Activated T-cell treated with anti-CD3 and anti-CD28 coated beads for 4 hours (primary cell): ENCODE data around the gene PAX9.

Experiments used
- DNase-seq: peaks from one replicate; pipeline ENCODE4 v3.0.0-alpha.2; 2020

The PAX9 gene

DNA sequence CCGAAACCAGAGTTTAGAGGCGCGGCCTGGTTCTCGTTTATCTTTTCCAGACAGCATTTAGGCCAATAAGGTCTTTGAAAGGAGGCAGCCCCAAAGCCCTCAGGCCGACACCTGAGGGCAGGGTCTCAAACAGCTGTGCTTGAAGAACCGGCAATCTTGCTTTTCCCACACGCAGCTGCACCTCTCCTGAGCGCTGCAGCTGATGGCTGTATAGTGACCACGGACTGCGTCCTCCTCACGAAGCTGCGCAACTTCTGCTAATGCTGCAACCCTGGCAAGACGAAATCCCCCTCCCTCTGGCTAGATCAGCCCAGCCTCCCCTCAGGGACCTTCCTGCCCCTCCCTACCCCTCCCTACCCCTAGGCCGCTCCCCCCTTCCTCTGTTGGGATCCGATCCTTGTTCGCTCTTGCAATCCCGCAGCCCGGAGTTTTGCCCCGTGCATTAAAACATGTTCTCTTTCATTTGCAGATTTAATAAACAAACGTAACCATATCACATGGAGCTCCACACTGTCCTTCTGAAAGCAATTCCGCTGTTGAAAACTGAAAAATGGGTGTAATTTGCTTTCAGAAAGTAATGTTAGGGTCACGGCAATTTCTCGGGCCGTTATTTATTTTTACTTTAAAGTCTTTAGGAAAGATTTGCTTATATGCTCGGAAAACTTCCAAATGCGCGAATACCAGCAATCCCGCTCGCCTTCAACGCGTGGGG lies 4.8 kb upstream of the PAX9 start:
- DNase-seq = no peak

DNA sequence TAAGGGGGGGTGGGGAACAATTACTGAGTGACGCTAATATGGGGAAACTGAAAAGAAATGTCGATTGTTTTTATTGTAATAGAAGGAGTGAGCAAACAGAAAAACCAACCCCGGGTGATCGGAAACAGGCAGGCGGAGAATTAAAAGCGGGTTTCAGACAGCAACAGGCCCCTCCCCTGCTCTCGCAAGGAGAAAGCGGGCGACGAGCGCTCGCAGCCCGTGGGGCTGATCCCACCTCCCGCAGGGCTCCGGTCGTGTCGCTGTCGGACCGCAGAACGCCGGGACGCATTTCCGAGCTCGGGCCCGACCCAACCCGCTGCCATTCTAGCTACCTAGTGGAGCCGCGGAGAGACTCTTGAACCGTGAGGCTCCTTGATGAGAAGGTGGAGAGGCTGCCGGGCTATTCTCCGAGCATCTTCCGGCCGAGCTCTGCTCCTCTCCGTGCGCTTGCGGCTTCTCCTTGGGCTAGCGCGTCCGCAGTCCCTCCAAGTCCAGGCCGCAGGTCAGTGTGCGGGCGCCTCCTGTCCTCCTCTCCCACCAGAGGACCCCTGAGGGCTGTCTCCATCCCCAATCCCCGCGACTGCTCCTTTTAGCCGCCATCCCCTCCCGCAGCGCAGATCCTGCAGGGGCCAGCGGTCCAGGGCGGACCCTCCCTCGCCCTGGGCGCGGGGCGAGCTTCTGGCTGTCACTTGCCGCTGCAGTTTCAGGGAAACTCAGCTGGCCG lies 4.1 kb upstream of the PAX9 start:
- DNase-seq = no peak

DNA sequence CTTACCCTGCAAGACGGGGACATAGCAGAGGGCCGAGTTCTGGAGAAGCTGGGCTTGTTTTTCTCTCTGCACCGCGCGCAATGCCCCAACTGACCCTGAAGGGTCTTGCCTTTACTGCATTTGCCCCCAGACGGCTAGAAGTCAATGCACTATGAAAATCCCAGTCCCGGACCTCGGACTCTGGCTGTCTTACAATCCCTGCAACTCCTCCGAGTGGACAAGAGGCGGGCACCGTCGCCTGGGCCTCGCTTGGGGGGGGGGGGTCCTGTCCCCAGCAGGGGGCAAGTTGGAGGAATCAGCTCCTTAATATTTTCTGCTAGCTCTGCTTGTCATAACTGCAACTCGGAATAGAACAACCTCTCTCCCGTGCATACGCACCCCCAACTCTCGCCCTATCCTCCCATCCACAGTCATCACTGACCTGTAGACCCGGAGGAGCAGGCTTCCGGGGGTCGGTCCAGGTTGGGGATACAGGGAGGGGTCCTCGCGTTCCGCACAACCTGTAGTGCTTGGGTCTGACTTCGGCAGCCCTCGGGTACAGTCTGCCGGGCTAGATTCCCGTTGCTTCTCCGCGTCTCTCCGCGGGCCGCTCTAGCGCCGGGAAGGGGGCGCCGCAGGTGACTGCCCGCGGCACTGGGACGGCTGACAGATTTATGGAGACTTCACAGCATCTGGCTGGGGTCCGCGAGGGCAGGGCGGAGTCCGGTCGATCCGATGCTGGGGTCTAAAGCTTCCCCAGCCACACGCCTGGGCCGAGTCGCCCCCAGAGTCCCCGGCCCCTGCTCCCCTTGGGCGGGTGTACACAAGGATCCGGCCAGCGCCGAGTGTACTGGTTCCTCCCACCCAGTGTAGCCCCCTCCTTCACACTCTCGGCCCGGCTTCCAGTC lies 3.3 kb upstream of the PAX9 start:
- no peak for DNase-seq

DNA sequence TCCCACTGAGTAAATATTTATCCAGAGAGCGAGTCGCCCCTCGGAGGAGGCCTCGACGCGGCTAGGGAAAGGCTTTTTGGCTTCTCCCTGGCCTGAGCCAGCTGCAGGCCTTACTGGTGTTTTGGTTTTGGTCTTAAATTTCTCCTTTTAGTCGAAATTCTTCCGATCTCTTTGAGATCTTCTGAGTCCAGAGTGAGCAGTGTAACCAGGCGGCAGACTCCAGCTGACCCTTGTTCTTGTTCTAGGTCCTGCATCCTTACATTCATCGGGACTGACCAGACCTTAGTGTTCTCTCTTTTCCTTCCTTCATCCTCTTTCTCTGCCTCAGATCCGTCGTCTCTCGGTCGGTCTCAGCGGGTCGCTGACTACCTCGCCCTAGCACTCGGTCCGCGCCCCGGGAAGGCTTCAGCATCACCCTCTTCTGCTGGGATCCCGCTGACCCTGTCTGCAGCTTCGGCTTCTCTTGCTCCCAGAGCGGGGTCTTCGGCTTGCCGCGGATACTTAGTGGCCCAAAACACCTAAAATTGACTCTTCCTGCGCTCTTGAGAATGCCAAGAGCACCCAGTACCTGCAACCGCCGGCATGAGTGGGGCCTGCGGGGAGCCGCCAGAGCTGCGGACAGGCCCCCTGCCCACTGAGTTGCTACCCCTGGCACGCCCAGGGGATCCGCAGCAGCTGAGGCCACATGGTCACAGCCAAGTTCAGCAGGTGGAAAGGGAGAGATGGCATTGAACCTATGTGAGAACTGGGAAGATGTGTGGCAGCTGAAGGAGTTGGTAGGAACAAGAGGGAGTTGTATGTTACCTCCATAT lies 2.4 kb upstream of the PAX9 start:
- no peak for DNase-seq

DNA sequence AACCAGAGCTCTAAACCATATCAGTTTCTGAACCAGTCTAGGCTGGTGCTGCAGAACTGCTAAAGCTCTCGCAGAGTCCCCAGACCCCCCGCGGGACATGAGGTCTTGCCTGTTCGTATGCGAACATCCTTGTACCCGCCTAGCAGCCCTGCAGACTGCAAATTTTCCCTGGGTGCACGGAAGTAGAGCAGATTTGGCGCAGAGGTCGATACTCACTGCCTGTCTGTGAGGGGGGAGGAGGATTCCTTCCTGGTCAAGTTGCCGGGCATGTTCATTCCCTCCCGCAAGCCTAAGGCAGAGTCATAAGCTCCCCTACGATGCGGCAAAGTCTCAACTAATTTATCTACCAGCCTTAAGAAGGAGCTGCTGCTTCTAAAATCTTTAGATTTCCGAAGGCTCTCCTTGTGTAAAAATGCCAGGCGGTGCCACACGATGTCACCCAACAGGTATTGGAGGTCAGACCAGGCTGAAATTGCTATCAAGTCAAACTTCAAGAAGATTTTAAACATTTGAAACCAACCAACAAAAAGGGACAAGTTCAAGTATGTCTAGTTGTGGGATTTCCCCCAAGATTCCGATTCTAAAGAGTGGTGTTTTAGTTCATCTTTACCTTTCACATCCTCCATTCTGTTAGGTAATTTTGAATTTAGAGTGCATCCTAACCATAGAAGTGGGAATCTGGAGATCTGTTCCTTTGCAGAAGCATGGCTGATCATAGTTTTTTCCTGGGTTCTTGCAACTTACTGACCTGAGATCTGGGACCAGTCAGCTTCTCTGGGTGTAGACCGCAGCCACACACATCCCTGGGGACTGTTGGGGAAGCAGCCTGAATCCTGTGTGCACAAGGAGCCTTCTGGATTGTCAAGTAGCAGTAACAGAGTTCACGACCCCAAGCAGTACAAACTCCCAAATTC lies 1.6 kb upstream of the PAX9 start:
- no peak for DNase-seq

DNA sequence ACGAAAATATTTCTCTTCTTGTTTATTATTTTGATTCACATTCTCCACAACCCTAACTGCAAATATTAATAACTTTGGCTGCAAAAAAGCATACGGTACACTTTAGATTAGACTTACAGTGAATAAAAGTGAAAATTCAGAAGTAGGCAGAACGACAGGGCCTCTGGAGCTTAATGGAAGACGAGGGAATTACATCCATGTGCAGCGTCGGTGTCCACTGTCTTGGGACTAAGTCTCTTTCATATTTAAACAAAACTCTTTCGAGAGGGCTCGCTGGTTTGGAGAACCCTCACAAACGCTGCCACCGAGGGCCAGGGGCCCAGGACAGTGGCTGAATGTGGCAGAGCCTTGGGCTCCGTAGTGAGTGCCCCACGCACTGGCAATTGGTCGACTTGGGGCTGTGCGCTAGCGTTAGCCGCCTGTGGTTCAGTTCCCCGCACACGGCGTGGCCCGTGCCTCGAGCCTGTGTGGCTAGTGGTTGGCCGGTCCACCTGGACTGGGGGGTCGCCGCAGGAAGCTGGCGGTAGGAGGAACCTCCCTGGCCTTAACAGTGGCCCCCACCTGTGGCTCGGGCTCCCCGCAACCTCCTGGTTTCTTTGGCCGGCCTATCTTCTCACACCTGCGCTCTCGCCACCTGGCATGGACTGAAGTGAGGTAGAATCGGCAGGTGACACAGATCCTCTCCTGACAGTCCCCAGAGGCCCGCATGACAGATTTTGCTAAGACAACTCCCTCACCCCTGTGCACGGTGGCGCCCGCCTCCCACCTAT lies 739 bp upstream of the PAX9 start:
- DNase-seq = no peak

DNA sequence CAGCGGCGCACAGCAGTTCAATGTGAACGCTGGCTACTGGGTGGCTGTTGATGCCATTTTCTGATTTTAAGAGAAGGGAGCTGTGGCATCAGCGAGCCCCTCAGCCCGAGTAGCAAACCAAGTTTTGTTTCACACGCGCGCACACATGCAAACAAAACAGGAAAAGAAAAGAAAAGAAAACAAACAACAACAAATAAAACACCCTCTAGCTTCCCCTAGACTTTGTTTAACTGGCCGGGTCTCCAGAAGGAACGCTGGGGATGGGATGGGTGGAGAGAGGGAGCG lies 540 bp downstream of the PAX9 start:
- no peak for DNase-seq

DNA sequence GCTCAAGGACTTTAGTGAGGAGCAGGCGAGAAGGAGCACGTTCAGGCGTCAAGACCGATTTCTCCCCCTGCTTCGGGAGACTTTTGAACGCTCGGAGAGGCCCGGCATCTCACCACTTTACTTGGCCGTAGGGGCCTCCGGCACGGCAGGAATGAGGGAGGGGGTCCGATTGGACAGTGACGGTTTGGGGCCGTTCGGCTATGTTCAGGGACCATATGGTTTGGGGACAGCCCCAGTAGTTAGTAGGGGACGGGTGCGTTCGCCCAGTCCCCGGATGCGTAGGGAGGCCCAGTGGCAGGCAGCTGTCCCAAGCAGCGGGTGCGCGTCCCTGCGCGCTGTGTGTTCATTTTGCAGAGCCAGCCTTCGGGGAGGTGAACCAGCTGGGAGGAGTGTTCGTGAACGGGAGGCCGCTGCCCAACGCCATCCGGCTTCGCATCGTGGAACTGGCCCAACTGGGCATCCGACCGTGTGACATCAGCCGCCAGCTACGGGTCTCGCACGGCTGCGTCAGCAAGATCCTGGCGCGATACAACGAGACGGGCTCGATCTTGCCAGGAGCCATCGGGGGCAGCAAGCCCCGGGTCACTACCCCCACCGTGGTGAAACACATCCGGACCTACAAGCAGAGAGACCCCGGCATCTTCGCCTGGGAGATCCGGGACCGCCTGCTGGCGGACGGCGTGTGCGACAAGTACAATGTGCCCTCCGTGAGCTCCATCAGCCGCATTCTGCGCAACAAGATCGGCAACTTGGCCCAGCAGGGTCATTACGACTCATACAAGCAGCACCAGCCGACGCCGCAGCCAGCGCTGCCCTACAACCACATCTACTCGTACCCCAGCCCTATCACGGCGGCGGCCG lies 1.1 kb downstream of the PAX9 start:
- no peak for DNase-seq

DNA sequence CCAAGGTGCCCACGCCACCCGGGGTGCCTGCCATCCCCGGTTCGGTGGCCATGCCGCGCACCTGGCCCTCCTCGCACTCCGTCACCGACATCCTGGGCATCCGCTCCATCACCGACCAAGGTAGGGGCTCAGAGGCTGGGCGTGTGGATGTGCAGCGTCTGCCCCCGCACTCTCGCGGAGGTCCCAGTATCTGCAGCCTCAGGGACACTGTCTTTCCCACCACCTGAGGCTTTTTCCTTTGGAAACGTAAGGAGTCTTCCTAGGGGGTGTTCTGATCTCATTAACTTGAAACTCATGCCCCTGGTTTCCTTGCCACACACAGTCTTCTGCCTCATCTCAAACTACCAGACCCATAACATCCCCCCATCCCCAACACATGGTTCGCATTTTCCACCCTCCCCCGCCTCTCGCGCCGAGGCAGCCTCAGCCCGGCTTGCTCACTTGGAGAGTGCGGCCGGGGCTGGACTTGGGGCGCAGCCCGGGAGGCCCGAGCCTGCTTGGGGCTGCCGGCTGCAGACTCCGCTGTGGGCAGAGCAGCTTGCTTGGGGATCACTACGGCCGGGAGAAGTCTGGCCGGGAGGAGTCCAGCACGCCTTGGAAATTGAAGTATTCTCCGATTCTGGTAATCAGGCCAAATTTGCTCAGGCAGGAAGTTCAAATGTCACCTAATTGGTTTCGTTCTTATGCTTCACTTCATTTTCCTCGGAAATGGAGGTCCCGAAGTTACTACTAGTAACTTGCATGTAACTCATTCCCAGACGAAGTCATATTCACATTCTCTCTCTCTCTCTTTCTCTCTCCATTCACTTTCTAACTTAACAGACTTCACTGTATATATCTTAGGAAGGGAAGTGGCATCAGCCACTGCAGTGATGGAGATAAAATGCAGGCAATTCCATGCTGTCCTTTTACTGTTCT lies 2.0 kb downstream of the PAX9 start:
- DNase-seq = no peak

DNA sequence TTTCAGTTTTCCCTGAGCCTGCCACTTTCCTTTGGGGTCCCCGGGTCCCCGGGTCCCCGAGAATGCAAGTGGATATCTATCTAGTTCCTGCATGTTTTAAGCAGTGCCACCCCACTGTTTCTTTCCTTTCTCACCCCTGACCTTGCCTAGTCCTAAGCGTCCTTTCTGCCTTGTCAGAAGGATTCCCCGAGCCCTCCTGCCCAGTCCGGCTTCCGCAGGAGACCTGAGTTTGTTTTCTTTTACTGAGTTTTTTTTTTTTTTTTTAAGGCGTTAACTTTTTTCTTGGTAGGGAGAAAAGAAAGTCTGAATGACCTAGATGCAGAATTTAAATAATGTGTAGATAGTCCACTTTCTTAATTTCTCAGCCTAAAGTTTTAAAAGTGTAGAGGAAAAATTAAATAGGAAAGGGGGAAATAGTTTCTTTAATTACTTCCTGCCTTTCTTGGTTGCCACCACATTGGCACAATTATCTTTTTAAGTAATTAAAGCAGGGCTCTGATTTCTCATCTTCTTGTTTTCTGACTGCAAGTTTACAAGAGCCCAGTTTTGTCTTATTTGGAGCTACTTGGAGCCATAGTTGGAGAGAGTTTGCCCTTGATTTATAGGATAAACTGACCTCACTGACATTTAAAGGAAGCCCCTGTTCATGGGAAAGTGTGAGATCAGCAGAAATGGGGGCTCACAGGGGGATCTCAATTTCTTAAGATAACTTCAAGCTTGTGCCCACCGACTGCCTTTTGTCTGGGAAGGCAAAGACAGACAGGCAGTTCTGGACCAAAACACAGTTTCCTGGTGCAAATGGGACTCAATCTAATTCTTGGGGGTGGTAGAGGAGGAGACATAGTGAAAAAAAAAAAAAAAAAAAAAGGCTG lies 2.9 kb downstream of the PAX9 start:
- DNase-seq = no peak

DNA sequence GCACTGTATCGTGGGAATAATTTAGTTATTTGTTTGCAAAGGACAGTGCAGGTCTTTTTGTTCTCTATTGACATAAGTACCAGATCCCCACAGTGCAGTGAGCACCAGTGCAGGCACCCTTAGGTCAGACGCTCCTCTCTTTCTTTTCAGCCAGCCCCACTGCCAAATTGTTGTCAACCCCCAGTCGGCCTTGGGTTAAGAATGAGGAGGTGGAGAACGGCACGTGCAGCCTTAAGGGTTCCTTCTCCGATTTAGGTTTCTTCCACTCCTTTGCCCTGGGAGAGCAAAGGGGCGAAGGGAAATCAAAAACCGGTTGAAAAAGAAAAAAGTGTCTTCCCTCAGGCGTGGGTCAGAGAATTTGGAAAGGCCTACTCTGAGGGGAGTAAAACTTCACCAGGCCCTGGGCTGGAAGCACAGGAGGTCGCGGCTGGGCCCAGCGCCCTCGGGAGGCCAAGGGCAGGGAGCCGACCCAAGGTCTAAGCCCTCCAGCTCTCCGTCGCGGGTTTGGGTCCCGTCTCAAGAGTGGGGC lies 4.3 kb downstream of the PAX9 start:
- DNase-seq = no peak

DNA sequence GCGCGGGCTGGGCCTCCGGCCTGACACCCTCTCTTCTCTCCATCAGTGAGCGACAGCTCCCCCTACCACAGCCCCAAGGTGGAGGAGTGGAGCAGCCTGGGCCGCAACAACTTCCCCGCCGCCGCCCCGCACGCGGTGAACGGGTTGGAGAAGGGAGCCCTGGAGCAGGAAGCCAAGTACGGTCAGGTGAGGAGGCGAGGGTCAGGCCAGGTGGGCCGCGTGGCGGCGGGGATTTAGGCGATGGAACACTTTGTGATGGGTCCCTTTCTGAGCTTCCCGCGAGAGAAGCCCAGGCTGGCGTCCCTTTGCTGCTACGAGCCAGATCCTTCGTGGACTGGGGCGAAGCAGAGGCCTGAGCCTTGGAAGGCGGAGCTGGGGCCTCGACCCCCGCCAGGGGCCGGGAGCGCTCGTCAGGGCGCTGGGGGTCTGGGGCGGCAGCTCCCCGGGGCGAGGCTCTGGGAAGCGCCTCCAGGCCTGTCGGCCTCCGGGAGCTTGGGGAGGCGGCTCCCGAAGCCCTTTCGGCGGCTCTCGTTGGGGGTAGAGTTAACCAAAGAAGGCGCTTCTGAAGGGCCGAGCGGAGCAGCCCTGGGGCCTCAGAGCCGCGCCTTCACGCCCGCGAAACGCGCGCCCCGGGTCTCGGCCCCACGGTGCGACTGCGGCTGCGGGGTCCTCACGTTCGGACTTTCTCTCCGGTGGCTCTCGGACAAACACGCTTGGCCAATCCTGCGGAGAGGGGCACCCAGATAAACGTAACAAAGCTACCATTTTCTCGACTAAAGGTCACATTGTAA lies 5.0 kb downstream of the PAX9 start:
- DNase-seq = no peak

DNA sequence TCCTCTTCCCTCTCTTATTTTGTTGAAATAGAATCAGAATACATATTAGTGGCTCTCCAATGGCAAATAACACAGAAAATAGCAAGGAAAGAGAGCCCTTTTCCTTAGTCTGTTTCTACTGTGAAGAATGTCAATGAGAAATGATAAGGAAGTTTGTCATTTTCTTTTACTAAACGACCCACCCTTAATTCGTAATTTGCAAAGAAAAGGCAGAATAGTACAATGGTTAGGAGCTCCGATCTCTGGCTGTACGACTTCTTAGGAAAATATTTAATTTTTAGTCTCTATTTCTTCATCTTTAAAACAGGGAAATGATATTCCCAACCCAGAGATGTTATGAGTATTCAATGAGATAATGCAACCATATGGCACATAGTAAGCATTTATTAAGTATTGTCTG lies 6.0 kb downstream of the PAX9 start:
- DNase-seq = no peak

DNA sequence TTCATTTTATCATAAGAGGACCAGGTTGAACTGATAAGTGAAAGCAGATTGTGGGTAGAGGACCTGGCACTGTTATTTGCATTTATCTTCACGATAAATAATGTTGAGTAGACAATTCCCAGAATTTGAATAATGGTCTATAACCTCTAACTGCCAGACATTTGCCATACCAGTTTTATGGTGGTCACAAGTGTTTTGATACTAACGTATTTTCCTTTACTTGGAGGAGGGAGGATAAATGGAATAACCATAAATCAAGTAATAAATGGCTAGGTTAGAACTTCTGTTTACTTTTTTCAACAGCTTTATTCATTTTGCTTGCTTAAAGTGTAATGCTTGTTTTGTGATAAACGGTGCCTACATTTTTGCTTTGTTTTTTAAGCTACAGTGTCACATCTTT lies 9.5 kb downstream of the PAX9 start:
- no peak for DNase-seq

DNA sequence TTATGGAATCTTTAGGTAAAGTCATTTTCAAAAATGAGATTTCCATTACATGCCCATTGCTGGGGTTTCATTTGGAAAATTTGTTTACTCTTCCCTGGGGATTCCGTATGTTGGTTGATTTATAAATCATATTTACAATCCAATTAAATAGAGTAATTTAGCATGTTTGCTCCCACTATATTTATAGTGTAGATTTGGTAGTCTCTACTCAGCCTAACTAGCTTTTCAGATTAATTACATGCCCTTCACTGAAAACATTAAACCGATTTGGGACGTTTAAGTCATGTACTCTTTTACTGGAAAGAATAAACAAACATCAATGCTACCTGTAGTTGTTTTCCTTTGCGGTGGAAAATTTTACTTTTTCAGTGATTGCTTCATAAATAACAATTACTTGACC lies 10.4 kb downstream of the PAX9 start:
- no peak for DNase-seq

DNA sequence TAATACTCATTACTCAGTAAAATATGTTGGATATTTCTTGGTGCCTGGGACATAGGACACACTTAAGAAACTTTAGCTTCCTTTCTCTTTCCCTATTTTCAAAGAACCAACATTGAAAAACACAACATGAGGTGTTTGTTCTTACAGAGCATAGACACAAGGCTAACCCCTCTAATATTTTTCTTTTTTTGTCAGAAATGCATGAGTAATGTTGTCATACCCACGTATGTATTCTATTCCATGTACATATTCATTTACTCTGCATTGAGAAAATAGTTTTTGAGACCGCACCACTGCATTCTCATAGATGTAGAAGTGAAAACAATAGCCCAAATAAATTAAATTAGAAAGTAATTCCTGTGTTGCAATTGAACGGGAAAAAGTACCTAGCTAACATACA lies 13.0 kb downstream of the PAX9 start:
- DNase-seq = no peak

DNA sequence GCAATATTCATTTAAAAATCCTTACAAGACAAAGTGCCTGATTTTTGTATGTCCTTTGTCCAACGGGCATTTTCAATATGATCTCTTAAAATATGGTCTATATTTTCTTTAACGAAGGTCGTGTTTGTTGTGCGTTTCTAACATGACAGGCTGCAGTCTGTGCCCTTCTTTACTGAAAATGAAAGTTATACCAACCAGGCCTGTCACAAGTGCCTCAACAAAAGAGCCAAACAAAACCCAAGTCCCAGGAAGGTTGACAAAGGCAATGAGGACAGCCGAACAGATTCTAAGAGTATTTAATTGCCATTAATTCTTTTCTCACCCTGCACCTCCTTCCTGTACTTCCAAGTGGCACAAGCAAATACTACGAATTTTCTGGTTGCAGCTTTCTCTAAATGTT lies 13.9 kb downstream of the PAX9 start:
- no peak for DNase-seq
